IPS-18a (cell line): ENCODE measurements around the gene ABCA13.

ENCODE experiments used
- H3K27ac ChIP-seq: one replicate; pipeline ENCODE4 v1.5.1; 2013; ENCODE audit warnings: low read length
- H3K27me3 ChIP-seq: one replicate; pipeline ENCODE4 v1.6.1; 2013; ENCODE audit warnings: mild to moderate bottlenecking, low read length; ENCODE audit not compliant: control insufficient read depth, insufficient read depth
- H3K36me3 ChIP-seq: one replicate; pipeline ENCODE4 v1.6.1; 2013; ENCODE audit warnings: low read depth, low read length; ENCODE audit not compliant: control insufficient read depth
- H3K4me1 ChIP-seq: one replicate; pipeline ENCODE4 v1.6.1; 2013; ENCODE audit warnings: low read depth, low read length; ENCODE audit not compliant: control insufficient read depth
- H3K4me3 ChIP-seq: one replicate; pipeline ENCODE4 v1.5.1; 2013; ENCODE audit warnings: low read length
- H3K9ac ChIP-seq: one replicate; pipeline ENCODE4 v1.6.1; 2013; ENCODE audit warnings: mild to moderate bottlenecking, low read length, moderate library complexity
- H3K9me3 ChIP-seq: one replicate; pipeline ENCODE4 v1.6.1; 2013; ENCODE audit warnings: low read depth, low read length; ENCODE audit not compliant: control insufficient read depth

The ABCA13 gene

GRCh38 chr7:48305661-48306060 lies 134.4 kb downstream of the ABCA13 start:
- no peak overlapping the region for H3K27ac ChIP-seq
- H3K27me3 ChIP-seq = no peaks in the 10 kb centered on the region
- no peak overlapping the region for H3K9ac ChIP-seq
- H3K9me3 ChIP-seq = no peaks in the 10 kb centered on the region
- no peaks in the 10 kb centered on the region for H3K36me3 ChIP-seq
- peaks cover 8% of the 10 kb centered on the region for H3K4me1 ChIP-seq
- no peak overlapping the region for H3K4me3 ChIP-seq

DNA sequence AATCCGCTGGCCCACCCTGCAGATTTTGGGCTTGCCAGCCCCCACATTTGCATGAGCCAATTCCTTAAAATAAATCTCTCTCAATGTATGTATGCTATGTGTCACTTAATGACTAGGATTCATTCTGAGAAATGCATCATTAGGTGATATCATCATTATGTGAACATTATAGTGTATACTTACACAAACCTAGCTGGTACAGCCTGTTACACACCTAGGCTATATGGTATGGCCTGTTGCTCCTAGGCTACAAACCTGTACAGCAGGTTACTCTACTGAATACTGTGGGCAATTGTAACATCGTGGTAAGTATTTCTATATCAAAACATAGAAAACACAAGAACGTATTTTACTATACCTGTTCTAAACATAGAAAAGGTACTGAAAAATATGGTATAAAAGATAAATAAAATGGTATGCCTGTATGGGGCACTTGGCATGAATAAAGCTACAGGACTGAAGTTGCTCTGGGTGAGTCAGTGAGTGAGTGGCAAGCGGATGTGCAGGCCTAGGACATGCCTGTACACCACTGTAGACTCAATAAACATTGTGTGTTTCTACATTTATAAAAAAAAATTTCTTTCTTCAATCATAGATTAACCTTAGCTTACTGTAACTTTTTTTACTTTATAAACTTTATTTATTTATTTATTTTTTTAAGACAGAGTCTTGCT lies 135.9 kb downstream of the ABCA13 start:
- Histone ChIP-seq H3K9me3 (no peaks in the 10 kb centered on the region), H3K9ac (no peak overlapping the region), H3K36me3 (no peaks in the 10 kb centered on the region), H3K27me3 (no peaks in the 10 kb centered on the region), H3K27ac (no peak overlapping the region), H3K4me3 (no peak overlapping the region), H3K4me1 (no peaks in the 10 kb centered on the region)

- Histone ChIP-seq H3K9ac (no peak overlapping the region), H3K36me3 (no peaks in the 10 kb centered on the region), H3K9me3 (no peaks in the 10 kb centered on the region), H3K27me3 (no peaks in the 10 kb centered on the region), H3K4me1 (no peaks in the 10 kb centered on the region), H3K27ac (no peak overlapping the region), H3K4me3 (no peak overlapping the region)
Measured at GRCh38 chr7:48309720-48310119, 138.5 kb downstream of the ABCA13 start.

DNA sequence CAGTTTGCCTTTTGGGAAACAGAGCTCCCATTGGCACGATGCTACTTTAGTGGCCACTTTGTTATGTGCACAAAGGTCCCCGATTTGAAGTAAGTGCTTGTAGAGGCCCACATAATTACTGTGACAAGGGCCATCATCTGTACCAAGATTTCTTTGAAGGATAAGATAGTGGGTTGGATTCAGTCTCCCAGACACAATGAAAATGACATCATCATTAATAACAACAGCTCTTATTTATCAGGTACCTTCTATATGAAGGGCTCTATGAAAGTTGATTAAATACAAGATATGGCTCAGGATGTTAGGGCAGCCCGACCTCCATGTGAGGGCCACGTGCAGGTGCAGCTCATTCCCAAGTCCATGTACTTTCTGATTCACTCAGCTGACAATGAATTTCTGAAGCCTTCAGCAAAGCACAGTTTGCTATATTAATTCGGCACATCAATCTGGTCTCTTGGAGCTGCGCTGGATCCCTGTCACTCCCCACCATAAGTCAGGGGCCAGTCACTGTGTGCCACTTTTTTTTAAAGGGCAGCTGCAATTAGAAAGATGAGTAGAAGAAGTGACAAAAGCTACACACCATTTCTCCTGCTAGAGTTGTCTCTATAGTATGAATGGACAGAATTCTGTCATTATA lies 140.3 kb downstream of the ABCA13 start:
- Histone ChIP-seq H3K4me3 (no peak overlapping the region), H3K27me3 (no peaks in the 10 kb centered on the region), H3K4me1 (no peaks in the 10 kb centered on the region), H3K27ac (no peak overlapping the region), H3K36me3 (no peaks in the 10 kb centered on the region), H3K9me3 (no peaks in the 10 kb centered on the region), H3K9ac (no peak overlapping the region)

DNA sequence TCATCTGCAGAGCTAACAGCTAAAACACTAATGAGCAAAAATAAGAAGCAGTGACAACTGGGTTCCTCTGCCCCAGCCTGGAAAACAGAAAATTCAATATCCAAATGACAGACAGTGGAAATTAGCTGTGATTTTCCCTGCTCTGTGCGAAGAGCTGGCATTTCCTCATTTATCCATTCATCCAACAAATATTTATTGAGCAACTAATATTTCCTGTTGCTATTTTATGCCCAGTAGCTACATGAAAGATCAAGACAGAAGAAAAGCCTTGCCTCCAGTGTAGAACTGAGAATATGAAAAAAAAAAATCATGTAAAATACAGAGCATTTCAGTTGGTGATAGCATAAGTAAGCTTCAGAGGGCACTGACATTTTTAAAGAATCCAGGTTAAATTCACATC lies 140.9 kb downstream of the ABCA13 start:
- H3K27ac ChIP-seq = no peak overlapping the region
- H3K9ac ChIP-seq = no peak overlapping the region
- no peaks in the 10 kb centered on the region for H3K9me3 ChIP-seq

GRCh38 chr7:48316768-48317167 lies 145.5 kb downstream of the ABCA13 start:
- Histone ChIP-seq H3K36me3 (no peaks in the 10 kb centered on the region), H3K9me3 (no peaks in the 10 kb centered on the region), H3K9ac (no peak overlapping the region), H3K27ac (no peak overlapping the region), H3K4me1 (no peaks in the 10 kb centered on the region), H3K4me3 (no peak overlapping the region), H3K27me3 (no peaks in the 10 kb centered on the region)

More for the DNA sequence above, 140.9 kb downstream of the ABCA13 start:
- H3K4me1 ChIP-seq = no peaks in the 10 kb centered on the region
- H3K4me3 ChIP-seq = no peak overlapping the region
- no peaks in the 10 kb centered on the region for H3K27me3 ChIP-seq
- H3K36me3 ChIP-seq = no peaks in the 10 kb centered on the region

DNA sequence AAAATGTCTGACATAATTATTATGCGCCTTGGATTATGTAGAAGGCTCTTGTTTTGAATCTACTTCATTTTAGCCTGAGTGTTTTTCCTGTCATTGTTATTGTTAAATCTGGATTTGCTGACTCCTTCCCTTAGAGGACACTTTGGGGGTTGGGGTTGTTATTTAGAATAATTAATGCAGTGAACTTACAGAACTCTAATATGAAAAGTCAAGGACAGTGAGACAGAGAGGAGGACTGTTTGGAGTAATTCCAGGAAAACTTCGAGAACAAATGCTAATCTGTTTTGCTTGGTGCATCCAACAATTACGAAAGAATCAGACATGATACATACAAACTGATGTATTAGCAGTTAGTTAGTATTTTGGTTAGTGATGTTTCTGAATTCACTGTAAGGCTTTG lies 146.1 kb downstream of the ABCA13 start:
- H3K36me3 ChIP-seq = no peaks in the 10 kb centered on the region
- H3K4me3 ChIP-seq = no peak overlapping the region
- no peaks in the 10 kb centered on the region for H3K9me3 ChIP-seq
- no peak overlapping the region for H3K9ac ChIP-seq
- H3K4me1 ChIP-seq = no peaks in the 10 kb centered on the region
- no peak overlapping the region for H3K27ac ChIP-seq
- no peaks in the 10 kb centered on the region for H3K27me3 ChIP-seq

DNA sequence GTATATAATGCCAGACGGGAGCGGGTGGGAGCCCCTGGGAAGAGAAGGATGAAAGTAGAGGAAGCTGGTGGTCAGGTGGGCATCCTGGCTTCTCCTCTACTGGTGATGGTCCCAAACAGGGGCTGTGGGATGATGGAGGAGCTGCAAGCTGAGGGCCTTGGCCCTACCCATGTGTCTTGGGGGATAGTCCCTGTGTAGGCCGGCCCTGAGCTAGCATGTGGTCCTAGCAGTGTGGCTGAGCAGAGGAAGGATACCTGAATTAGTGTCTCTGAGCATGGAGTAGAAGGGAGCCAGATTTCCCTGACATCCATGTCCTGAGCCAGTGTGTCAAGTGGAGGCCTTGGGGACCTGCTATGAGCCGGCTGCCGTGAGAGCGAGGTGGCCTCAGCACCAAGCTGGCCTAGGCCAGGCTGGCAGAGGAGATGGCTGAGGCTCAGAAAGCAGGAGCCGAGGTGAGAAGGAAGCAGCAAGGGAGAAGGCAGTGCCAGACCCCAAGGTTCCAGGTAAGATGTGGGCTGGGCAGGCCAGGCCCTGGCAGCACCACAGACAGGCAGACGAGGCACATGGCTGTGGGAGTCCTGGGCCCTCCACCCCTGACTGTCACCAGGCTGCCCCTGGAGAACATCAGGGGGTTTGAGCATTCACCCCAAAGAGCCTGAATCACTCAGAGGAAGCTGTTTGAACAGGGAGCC lies 150.2 kb downstream of the ABCA13 start:
- H3K27ac ChIP-seq = no peak overlapping the region
- no peak overlapping the region for H3K4me3 ChIP-seq
- no peak overlapping the region for H3K9ac ChIP-seq
- no peaks in the 10 kb centered on the region for H3K27me3 ChIP-seq
- H3K4me1 ChIP-seq = no peaks in the 10 kb centered on the region
- peaks cover 7% of the 10 kb centered on the region for H3K9me3 ChIP-seq
- no peaks in the 10 kb centered on the region for H3K36me3 ChIP-seq

- Histone ChIP-seq H3K9me3 (no peaks in the 10 kb centered on the region), H3K4me3 (no peak overlapping the region), H3K9ac (no peak overlapping the region), H3K36me3 (no peaks in the 10 kb centered on the region), H3K27me3 (no peaks in the 10 kb centered on the region), H3K27ac (no peak overlapping the region), H3K4me1 (peaks cover 10% of the 10 kb centered on the region)
Measured at GRCh38 chr7:48337012-48337621, 165.9 kb downstream of the ABCA13 start.

DNA sequence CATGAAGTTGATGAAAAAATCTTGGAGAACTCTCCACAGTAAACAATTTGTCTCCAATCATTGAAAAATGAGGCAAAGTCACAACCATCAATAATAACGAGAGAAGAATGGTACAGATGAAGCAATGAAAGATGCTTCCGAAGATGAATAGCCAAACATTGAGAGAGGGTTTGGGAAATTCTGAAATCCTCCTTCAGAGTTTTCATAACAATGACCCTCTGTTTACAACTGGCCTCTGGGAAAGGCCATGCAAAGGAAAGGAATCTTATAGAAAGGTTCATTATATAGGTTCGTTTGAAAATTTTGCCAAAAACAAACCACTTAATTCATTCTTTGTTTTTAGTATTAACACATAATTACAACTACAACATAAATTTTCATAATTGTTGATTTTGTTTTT lies 166.5 kb downstream of the ABCA13 start:
- no peak overlapping the region for H3K4me3 ChIP-seq
- no peaks in the 10 kb centered on the region for H3K9me3 ChIP-seq
- H3K9ac ChIP-seq = no peak overlapping the region
- H3K36me3 ChIP-seq = no peaks in the 10 kb centered on the region
- no peak overlapping the region for H3K27ac ChIP-seq
- no peaks in the 10 kb centered on the region for H3K27me3 ChIP-seq
- H3K4me1 ChIP-seq = peaks cover 10% of the 10 kb centered on the region

DNA sequence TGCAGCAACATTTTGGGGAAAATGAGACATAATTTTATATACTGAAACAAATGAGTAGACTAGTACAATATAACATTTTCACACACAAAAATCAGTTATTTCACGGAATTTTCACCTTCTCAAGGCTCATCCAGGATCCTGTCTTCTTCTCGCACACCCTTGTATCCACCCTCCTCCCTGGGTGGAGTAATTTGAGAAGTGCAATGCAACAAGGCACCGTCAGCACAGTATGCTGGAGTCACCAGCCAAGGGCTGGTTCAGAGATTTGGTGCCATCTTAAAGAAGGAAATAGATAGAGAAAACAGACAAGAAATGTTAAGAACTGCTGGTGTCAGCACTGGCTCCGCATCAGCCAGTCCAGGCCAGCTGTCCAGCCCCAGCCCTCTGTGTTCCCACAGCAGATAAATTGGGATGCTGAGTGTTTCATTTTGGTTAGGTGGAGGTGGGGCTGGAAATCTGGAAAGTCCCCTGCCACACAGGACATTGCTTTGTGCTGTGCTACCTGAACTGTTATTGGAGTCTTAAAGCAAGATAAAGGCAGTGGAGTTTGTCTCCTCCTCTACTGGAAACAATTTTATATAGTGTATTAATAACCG lies 176.1 kb downstream of the ABCA13 start:
- Histone ChIP-seq H3K9me3 (no peaks in the 10 kb centered on the region), H3K27me3 (no peaks in the 10 kb centered on the region), H3K27ac (no peak overlapping the region), H3K4me3 (no peak overlapping the region), H3K4me1 (no peaks in the 10 kb centered on the region), H3K9ac (no peak overlapping the region), H3K36me3 (no peaks in the 10 kb centered on the region)
